Measurements from ENCODE around the gene RPL13.

The RPL13 gene

DNA sequence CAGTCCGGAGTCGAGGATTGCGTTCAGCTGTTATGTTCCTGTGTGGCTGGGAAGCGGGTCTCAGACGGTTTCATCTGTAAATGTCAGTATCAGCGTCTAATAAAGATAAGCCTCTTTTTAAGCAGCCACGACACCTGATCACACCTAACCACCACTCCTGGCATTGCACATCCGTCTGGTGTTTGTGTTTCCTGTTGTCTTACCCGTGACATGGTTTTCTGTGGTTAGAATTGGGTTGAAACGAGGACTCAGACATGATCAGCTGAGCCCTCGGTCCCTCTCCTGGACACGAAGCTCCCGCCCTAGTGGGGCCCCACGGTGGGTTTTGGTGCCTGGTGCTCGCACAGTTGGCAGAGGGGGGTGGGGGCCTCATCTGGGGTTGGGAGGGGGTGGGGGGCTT, 33.4 kb downstream of the RPL13 start:
- DNase-seq (ENCODE audit: low read depth) = no peak
- in situ Hi-C loops (cut with HindIII; ENCODE audit: low sequenced_read_pairs) = no loop called here
- TF ChIP-seq, protein P1, sequence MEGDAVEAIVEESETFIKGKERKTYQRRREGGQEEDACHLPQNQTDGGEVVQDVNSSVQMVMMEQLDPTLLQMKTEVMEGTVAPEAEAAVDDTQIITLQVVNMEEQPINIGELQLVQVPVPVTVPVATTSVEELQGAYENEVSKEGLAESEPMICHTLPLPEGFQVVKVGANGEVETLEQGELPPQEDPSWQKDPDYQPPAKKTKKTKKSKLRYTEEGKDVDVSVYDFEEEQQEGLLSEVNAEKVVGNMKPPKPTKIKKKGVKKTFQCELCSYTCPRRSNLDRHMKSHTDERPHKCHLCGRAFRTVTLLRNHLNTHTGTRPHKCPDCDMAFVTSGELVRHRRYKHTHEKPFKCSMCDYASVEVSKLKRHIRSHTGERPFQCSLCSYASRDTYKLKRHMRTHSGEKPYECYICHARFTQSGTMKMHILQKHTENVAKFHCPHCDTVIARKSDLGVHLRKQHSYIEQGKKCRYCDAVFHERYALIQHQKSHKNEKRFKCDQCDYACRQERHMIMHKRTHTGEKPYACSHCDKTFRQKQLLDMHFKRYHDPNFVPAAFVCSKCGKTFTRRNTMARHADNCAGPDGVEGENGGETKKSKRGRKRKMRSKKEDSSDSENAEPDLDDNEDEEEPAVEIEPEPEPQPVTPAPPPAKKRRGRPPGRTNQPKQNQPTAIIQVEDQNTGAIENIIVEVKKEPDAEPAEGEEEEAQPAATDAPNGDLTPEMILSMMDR (IDR thresholded peaks at IDR 0.05; ENCODE audit: low read depth, low read length, missing control alignments) = no peak
- H3K4me3 ChIP-seq (ENCODE audit: low read depth, low read length) = no peak overlapping the region

DNA sequence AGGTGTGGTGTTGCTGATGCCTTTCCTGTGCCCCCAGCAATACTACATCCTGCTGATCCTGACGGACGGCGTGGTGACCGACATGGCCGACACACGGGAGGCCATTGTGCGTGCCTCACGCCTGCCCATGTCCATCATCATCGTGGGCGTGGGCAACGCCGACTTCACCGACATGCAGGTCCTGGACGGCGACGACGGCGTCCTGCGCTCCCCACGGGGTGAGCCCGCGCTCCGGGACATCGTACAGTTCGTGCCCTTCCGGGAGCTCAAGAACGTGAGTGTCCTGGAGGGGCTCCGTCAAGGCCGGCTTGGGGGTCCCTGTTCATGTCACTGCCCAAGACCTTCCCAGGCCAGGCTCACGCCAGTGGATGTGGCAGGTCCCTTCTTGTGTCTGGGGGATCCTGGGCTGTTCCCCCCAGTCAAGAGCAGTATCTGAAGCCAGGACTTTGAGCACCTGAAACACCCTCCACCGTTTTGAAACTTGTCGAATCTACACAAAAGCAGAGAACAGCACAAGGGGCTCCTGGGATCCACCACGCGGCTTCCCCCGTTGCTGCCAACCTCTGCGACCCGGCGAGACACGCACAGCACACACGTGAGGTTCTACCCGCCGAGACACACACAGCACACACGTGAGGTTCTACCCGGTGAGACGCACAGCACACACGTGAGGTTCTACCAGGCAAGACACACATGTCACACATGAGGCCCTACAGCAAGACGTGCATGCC, 35.0 kb downstream of the RPL13 start:
- H3K4me3 ChIP-seq (ENCODE audit: low read depth, low read length) = no peak overlapping the region
- DNase-seq (ENCODE audit: low read depth) = no peak
- TF ChIP-seq, protein P1 (IDR thresholded peaks at IDR 0.05; ENCODE audit: low read depth, low read length, missing control alignments) = no peak
- in situ Hi-C loops (cut with HindIII; ENCODE audit: low sequenced_read_pairs) = no loop called here

DNA sequence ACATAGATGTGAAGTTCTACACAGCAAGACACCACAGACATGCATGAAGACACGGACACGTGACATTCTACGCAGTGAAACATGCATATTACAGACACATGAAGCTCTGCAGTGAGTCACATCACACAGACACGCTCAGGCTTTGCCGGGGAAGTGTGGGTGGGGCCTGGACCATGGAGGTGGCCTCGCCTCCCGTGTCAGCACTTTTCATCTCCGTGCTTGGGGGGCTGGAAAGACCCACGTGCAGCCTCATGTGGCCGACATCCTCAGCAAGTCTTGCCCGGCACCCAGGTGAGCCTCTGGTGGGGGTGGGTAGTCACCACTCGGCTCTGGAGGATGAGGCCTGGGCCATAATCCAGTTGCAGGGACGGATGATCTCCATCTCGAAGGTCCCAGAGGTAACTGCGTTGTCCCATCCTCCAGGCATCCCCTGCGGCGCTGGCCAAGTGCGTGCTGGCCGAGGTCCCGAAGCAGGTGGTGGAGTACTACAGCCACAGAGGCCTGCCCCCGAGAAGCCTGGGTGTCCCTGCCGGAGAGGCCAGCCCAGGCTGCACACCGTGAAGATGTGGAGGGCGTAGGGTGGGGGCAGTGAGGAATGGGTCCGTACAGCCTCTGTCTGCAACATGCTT, 35.7 kb downstream of the RPL13 start:
- no peak overlapping the region for H3K4me3 ChIP-seq (ENCODE audit: low read depth, low read length)
- DNase-seq (ENCODE audit: low read depth) = no peak
- TF ChIP-seq, protein P1 (IDR thresholded peaks at IDR 0.05; ENCODE audit: low read depth, low read length, missing control alignments) = no peak
- in situ Hi-C loops (cut with HindIII; ENCODE audit: low sequenced_read_pairs) = no loop called here

DNA sequence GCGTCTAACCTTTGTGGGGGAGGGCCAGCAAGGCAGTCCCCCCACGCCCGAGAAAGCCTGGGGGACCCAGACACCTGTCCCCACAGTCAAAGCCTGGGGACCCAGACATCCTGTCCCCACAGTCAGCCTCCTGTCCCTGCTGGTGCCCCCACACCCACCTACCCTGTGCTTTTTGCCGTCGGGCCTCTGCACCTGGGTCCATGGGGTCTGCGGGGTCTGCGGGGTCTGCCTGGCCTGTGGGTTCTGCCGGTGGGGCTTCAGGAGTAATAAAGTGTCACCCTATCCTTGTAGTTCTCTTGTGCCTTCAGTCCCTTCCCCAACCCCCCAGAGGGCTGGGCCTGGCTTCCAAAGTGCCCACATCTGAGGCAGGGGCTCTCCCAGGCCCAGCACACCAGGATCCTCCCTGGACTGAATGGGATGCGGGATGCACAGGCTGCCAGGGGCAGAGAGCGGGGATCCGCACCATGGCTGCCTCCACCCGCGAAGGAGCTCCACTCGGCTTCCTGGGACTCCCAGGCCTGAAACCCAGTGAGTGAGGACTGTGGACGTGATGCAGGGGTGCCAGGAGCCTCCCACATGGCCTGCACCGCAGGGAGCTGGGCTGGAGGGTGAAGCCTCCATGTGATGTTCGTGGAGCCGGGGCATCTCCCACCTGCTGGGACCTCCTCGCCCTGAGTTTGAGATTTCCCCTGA, 36.6 kb downstream of the RPL13 start:
- in situ Hi-C loops (cut with HindIII; ENCODE audit: low sequenced_read_pairs) = no loop called here
- DNase-seq (ENCODE audit: low read depth) = no peak
- no peak overlapping the region for H3K4me3 ChIP-seq (ENCODE audit: low read depth, low read length)
- TF ChIP-seq, protein P1 (IDR thresholded peaks at IDR 0.05; ENCODE audit: low read depth, low read length, missing control alignments) = no peak

DNA sequence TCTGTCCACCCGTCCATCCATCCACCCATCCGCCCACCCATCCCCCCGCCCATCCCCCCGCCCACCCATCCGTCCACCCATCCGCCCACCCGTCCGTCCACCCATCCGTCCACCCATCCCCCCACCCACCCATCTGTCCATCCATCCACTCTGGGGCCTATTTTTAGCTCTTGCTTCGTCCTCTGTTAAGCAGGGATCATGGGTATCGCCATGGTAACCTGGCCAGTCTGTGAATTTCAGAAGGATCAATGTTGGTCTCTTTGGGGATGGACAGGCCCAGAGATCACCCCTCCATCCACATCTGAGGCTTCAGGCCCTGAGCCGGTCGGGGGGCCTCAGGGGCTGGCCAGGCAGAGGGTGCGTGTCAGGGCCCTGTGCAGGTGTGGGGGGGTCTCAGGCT, 37.7 kb downstream of the RPL13 start:
- DNase-seq (ENCODE audit: low read depth) = no peak
- no peak overlapping the region for H3K4me3 ChIP-seq (ENCODE audit: low read depth, low read length)
- in situ Hi-C loops (cut with HindIII; ENCODE audit: low sequenced_read_pairs) = no loop called here
- TF ChIP-seq, protein P1 (IDR thresholded peaks at IDR 0.05; ENCODE audit: low read depth, low read length, missing control alignments) = no peak

DNA sequence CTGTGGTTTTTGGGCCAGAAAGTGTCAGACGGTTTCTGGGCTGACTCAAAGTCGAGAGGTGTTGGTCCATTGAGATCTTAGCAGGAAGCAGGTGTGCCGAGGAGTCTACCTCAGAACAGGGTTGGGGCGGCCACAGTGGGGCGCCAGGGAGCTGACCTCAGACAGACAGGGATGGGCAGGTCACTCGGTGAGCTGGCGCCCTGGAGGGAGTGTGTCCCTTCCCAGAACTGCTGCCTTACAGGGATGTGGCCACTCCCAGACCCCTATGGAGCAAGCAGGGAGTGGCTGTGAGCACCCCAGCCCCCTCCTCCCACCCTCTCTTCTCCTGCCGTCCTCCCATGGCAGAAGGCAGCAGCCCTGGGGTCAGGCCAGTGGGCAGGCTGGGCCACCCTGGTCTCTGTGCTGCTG, 39.0 kb downstream of the RPL13 start:
- H3K4me3 ChIP-seq (ENCODE audit: low read depth, low read length) = no peak overlapping the region
- TF ChIP-seq, protein P1 (IDR thresholded peaks at IDR 0.05; ENCODE audit: low read depth, low read length, missing control alignments) = peak; percentile 6
- DNase-seq (ENCODE audit: low read depth) = no peak
- in situ Hi-C loops (cut with HindIII; ENCODE audit: low sequenced_read_pairs) = no loop called here
